Measurements from ENCODE around the gene CYTH1. TPM values are rescaled to one million over a fixed set of nuclear protein-coding genes. Genes with fewer than 3 reads are reported as not detected.

Gene CYTH1
- total and polyA plus RNA-seq, 2 experiments from 2014 or later, result 10.4 to 11.7 TPM

GRCh38 chr17:78790552-78790951 lies 8.5 kb upstream of the CYTH1 start:
- H3K9ac ChIP-seq, result peak overlapping the region; percentile 64
- H4K20me1 ChIP-seq (ENCODE audit: insufficient read depth), result no peaks in the 10 kb centered on the region
- TF ChIP-seq EZH2 (IDR thresholded peaks at IDR 0.05; ENCODE audit: insufficient read depth, poor library complexity, severe bottlenecking), result no peak
- peaks cover 18% of the 10 kb centered on the region; the same call in 1 of the 2 replicates for H3K36me3 ChIP-seq (ENCODE audit: low read depth)
- peak overlapping the region; percentile 61 for H3K4me2 ChIP-seq (ENCODE audit: unreplicated experiment)
- H3K27me3 ChIP-seq (replicated peaks; ENCODE audit: insufficient read depth), result no peaks in the 10 kb centered on the region
- DNase-seq, result no peak
- peaks cover 27% of the 10 kb centered on the region for H3K4me1 ChIP-seq (ENCODE audit: insufficient read depth)
- no peaks in the 10 kb centered on the region for H3K79me2 ChIP-seq (ENCODE audit: insufficient read depth)
- 81 to 86% methylated on average over 4 of the region's 4 CpGs for WGBS, 2 experiments (ENCODE audit: low coverage in 1 of 2, low lambda C conversion rate in 2 of 2, missing lambda C conversion rate in 2 of 2)
- H3K4me3 ChIP-seq, result no peak overlapping the region; the same call in 1 of the 2 replicates
- in situ Hi-C loops (cut with MboI), result loop anchor here (10.0 kb wide), 1 partner anchor 56 kb away; no protein-coding TSS in a partner anchor
- H3K27ac ChIP-seq, result peak overlapping the region; percentile 77
- no peaks in the 10 kb centered on the region for H3K9me3 ChIP-seq (ENCODE audit: low read depth)
- H3K9me2 ChIP-seq (ENCODE audit: insufficient read depth), result no peaks in the 10 kb centered on the region
- no peak overlapping the region for H2AFZ ChIP-seq
- peaks cover 25% of the 10 kb centered on the region for H3F3A ChIP-seq (ENCODE audit: insufficient read depth)

DNA sequence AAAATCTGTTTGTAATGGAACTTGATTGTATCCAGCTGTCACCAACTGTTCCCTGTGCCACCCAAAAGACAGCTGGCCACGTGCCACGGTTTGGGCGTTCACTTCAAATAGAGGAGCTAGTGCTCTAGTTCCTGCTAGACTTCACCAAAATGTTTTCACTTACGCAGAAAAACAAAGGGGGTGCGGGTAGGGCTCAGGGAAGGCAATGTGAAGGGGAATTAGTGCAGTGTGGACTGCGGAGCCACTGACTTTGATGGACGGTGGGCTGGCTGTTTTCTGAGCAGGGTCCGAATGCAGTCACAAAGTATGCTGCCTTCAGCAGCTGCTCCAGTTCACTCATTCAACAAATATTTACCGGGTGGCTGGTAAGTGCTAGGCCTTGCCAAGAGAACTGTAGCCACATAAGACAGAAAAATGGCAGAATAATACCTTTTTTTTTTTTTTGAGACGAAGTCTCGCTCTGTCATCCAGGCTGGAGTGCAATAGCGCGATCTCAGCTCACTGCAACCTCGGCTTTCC lies 7.6 kb upstream of the CYTH1 start:
- in situ Hi-C loops (cut with MboI), result loop anchor here (10.0 kb wide), 1 partner anchor 55 kb away; no protein-coding TSS in a partner anchor
- Histone ChIP-seq H3K4me3 (peak overlapping the region; percentile 35; the same call in 1 of the 2 replicates), H3K27ac (peak overlapping the region; percentile 77), H3K9me2 (ENCODE audit: insufficient read depth) (no peaks in the 10 kb centered on the region), H3K9me3 (ENCODE audit: low read depth) (no peaks in the 10 kb centered on the region), H3F3A (ENCODE audit: insufficient read depth) (peaks cover 25% of the 10 kb centered on the region), H3K27me3 (replicated peaks; ENCODE audit: insufficient read depth) (no peaks in the 10 kb centered on the region), H3K79me2 (ENCODE audit: insufficient read depth) (no peaks in the 10 kb centered on the region), H4K20me1 (ENCODE audit: insufficient read depth) (no peaks in the 10 kb centered on the region), H3K9ac (peak overlapping the region; percentile 64), H3K4me2 (ENCODE audit: unreplicated experiment) (peak overlapping the region; percentile 61), H3K4me1 (ENCODE audit: insufficient read depth) (peaks cover 27% of the 10 kb centered on the region), H3K36me3 (ENCODE audit: low read depth) (peaks cover 12% of the 10 kb centered on the region; the same call in 1 of the 2 replicates), H2AFZ (peak overlapping the region; percentile 16)
- no peak for TF ChIP-seq EZH2phosphoT487 (IDR thresholded peaks at IDR 0.05; ENCODE audit: insufficient read depth, low read depth)
- no peak for TF ChIP-seq EZH2 (IDR thresholded peaks at IDR 0.05; ENCODE audit: insufficient read depth, poor library complexity, severe bottlenecking)
- WGBS, 2 experiments (ENCODE audit: low coverage in 1 of 2, low lambda C conversion rate in 2 of 2, missing lambda C conversion rate in 2 of 2), result 7 to 12% methylated on average over 11 to 14 of the region's 14 CpGs
- DNase-seq, result peak; percentile 82

- Histone ChIP-seq H2AFZ (no peak overlapping the region), H3K4me1 (ENCODE audit: insufficient read depth) (peaks cover 27% of the 10 kb centered on the region), H4K20me1 (ENCODE audit: insufficient read depth) (no peaks in the 10 kb centered on the region), H3K4me2 (ENCODE audit: unreplicated experiment) (peak overlapping the region; percentile 61), H3K36me3 (ENCODE audit: low read depth) (peaks cover 7% of the 10 kb centered on the region; the same call in 1 of the 2 replicates), H3K4me3 (0 out of 2 replicates have a peak overlapping the region, but pooled peaks have one; percentile 35), H3K9ac (peak overlapping the region; percentile 64), H3K9me2 (ENCODE audit: insufficient read depth) (no peaks in the 10 kb centered on the region), H3K79me2 (ENCODE audit: insufficient read depth) (no peaks in the 10 kb centered on the region), H3K27me3 (replicated peaks; ENCODE audit: insufficient read depth) (no peaks in the 10 kb centered on the region), H3F3A (ENCODE audit: insufficient read depth) (peaks cover 25% of the 10 kb centered on the region), H3K9me3 (ENCODE audit: low read depth) (no peaks in the 10 kb centered on the region), H3K27ac (peak overlapping the region; percentile 77)
- DNase-seq, result peak; percentile 46
- TF ChIP-seq EZH2 (IDR thresholded peaks at IDR 0.05; ENCODE audit: insufficient read depth, poor library complexity, severe bottlenecking), result no peak
- no peak for TF ChIP-seq EZH2phosphoT487 (IDR thresholded peaks at IDR 0.05; ENCODE audit: insufficient read depth, low read depth)
- 65 to 74% methylated on average over 5 of the region's 5 CpGs for WGBS, 2 experiments (ENCODE audit: low coverage in 1 of 2, low lambda C conversion rate in 2 of 2, missing lambda C conversion rate in 2 of 2)
- in situ Hi-C loops (cut with MboI), result no loop called here
Measured at GRCh38 chr17:78789149-78789662, 7.1 kb upstream of the CYTH1 start.

GRCh38 chr17:78788451-78788850 lies 6.4 kb upstream of the CYTH1 start:
- Histone ChIP-seq H2AFZ (no peak overlapping the region), H3K9ac (no peak overlapping the region), H3K4me2 (ENCODE audit: unreplicated experiment) (no peak overlapping the region), H3K27ac (no peak overlapping the region), H3K36me3 (ENCODE audit: low read depth) (0 out of 2 replicates have a peak, but pooled peaks cover 3% of the 10 kb centered on the region), H3K9me2 (ENCODE audit: insufficient read depth) (no peaks in the 10 kb centered on the region), H3K4me1 (ENCODE audit: insufficient read depth) (peaks cover 27% of the 10 kb centered on the region), H3K79me2 (ENCODE audit: insufficient read depth) (no peaks in the 10 kb centered on the region), H3K9me3 (ENCODE audit: low read depth) (no peaks in the 10 kb centered on the region), H3K27me3 (replicated peaks; ENCODE audit: insufficient read depth) (no peaks in the 10 kb centered on the region), H3K4me3 (no peak overlapping the region), H3F3A (ENCODE audit: insufficient read depth) (peaks cover 29% of the 10 kb centered on the region), H4K20me1 (ENCODE audit: insufficient read depth) (no peaks in the 10 kb centered on the region)
- WGBS, 2 experiments (ENCODE audit: low coverage in 1 of 2, low lambda C conversion rate in 2 of 2, missing lambda C conversion rate in 2 of 2), result 80 to 81% methylated on average over 7 of the region's 7 CpGs
- TF ChIP-seq EZH2phosphoT487 (IDR thresholded peaks at IDR 0.05; ENCODE audit: insufficient read depth, low read depth) (no peak), EZH2 (IDR thresholded peaks at IDR 0.05; ENCODE audit: insufficient read depth, poor library complexity, severe bottlenecking) (no peak)
- no peak for DNase-seq
- in situ Hi-C loops (cut with MboI), result no loop called here

Data from GM23248 (cell line).